NOMO-1 (cell line): Measurements from ENCODE around the gene ADD2.
A peak's percentile ranks its signal among the peaks of the same experiment; 100 is the strongest.
"Not testable (repeated sequence)": the region's sequence is repeated elsewhere in the genome, so short reads cannot be mapped to it uniquely, and the experiment has no call there.

Source experiments
- DNase-seq, 2 experiments: peaks; one replicate each; lab custom pipeline; 2025; ENCODE audit not compliant: unreplicated experiment in 2 of 2; lab: John Stamatoyannopoulos, UW

ADD2 gene

GRCh38 chr2:70767699-70768589, at the start of gene ADD2:
Gene ADD2 (minus strand): TSS chr2:70768200. CDS start chr2:70706408, 61,792 bp downstream.
- peak; percentile 69 to 75 for DNase-seq

- peak in 1 of 2 experiments; percentile 31 for DNase-seq
Measured at GRCh38 chr2:70817284-70817954, 49.4 kb upstream of the ADD2 start.

GRCh38 chr2:70816726-70817125, 48.7 kb upstream of the ADD2 start:
- no peak for DNase-seq

- no peak for DNase-seq
Measured at GRCh38 chr2:70808983-70809958, 41.3 kb upstream of the ADD2 start.

- no peak for DNase-seq
Measured at GRCh38 chr2:70807828-70808118, 39.8 kb upstream of the ADD2 start.

- DNase-seq: no peak
Measured at GRCh38 chr2:70807102-70807827, 39.3 kb upstream of the ADD2 start.

- no peak for DNase-seq
Measured at GRCh38 chr2:70806620-70807019, 38.6 kb upstream of the ADD2 start.

GRCh38 chr2:70806013-70806412, 38.0 kb upstream of the ADD2 start:
- DNase-seq: no peak

GRCh38 chr2:70801607-70802263, 33.7 kb upstream of the ADD2 start:
- no peak for DNase-seq

GRCh38 chr2:70799706-70800105, 31.7 kb upstream of the ADD2 start:
- no peak for DNase-seq

- DNase-seq: not testable (repeated sequence)
Measured at GRCh38 chr2:70797996-70798395, 30.0 kb upstream of the ADD2 start.

- DNase-seq: no peak
Measured at GRCh38 chr2:70797506-70797905, 29.5 kb upstream of the ADD2 start.

- no peak for DNase-seq
Measured at GRCh38 chr2:70796262-70796661, 28.3 kb upstream of the ADD2 start.

- DNase-seq: no peak
Measured at GRCh38 chr2:70795164-70795995, 27.4 kb upstream of the ADD2 start.

- DNase-seq: peak; percentile 82 to 94
Measured at GRCh38 chr2:70793450-70793849, 25.4 kb upstream of the ADD2 start.

- DNase-seq: no peak
Measured at GRCh38 chr2:70790136-70790828, 22.3 kb upstream of the ADD2 start, which contains the start of gene FIGLA. Gene FIGLA (minus strand): TSS chr2:70790643. CDS start chr2:70790638, 5 bp downstream.

- peak; percentile 75 to 84 for DNase-seq
Measured at GRCh38 chr2:70789304-70790135, 21.5 kb upstream of the ADD2 start.
